Sigmoid colon (tissue), 4 donors: ENCODE results near the gene SMIM1.

ENCODE experiments used
- CTCF ChIP-seq, 4 experiments: fragments of 450-650 bp in 3 of 4; fragments of 200-600 bp in 1 of 4; IDR thresholded peaks; one replicate each; pipeline ENCODE4 v1.5.1; 2016 to 2019; ENCODE audit warnings: antibody characterized with exemption in 4 of 4, mild to moderate bottlenecking in 3 of 4, moderate library complexity in 2 of 4
- EP300 ChIP-seq, 4 donors: sonication (generic); formaldehyde crosslinking; IDR thresholded peaks; one replicate each; pipeline ENCODE4 v1.6.1; 2017; ENCODE audit warnings: antibody characterized with exemption in 4 of 4
- POLR2A ChIP-seq, 2 donors: fragments of 450-650 bp; IDR thresholded peaks; one replicate each; pipeline ENCODE4 v1.6.1; 2016; ENCODE audit warnings: antibody characterized with exemption in 2 of 2, mild to moderate bottlenecking in 2 of 2, moderate library complexity in 2 of 2
- POLR2AphosphoS5 ChIP-seq, 4 donors: sonication (generic); formaldehyde crosslinking; IDR thresholded peaks; one replicate each; pipeline ENCODE4 v1.6.1; 2017; ENCODE audit warnings: antibody characterized with exemption in 4 of 4

GRCh38 chr1:3727042-3727824 lies 45.3 kb upstream of the SMIM1 start:
- TF ChIP-seq CTCF (IDR thresholded peaks at IDR 0.05) (no peak), EP300 (IDR thresholded peaks at IDR 0.05) (no peak), POLR2A (IDR thresholded peaks at IDR 0.05) (no peak), POLR2AphosphoS5 (IDR thresholded peaks at IDR 0.05) (no peak)
